HG02884 (cell line): ENCODE data around the gene NAT16.
"Not testable (repeated sequence)": the region's sequence is repeated elsewhere in the genome, so short reads cannot be mapped to it uniquely, and the experiment has no call there.

Experiments used
- ATAC-seq: cut with Tn5 transposase; IDR thresholded peaks from one replicate; pipeline ENCODE4 v1.9.1; 2021; ENCODE audit warnings: mild to moderate bottlenecking, moderate library complexity; ENCODE audit not compliant: unreplicated experiment

NAT16 gene

DNA sequence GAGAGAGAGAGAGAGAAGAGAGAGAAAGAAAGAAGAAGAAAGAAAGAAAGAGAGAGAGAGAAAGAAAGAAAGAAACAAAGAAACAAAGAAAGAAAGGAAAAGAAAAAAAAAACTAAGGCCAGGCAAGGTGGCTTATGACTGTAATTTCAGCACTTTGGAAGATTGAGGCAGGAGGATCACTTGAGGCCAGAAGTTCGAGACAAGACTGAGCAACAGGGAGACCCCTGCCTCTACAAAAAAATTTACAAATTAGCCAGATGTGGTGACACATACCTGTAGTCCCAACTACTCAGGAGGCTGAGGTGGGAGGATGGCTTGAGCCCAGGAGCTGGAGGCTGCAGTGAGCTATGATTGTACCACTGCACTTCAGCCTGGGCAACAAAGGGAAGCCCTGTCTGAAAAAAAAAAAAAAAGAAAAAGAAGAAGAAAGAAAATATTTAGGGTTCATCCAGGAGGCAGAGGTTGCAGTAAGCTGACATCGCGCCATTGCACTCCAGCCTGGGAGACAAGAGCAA is 50.4 kb downstream of the NAT16 start:
- ATAC-seq, result no peak

GRCh38 chr7:101128040-101128834 is 51.9 kb downstream of the NAT16 start:
- no peak for ATAC-seq

GRCh38 chr7:101127460-101128039 is 52.5 kb downstream of the NAT16 start:
- no peak for ATAC-seq

DNA sequence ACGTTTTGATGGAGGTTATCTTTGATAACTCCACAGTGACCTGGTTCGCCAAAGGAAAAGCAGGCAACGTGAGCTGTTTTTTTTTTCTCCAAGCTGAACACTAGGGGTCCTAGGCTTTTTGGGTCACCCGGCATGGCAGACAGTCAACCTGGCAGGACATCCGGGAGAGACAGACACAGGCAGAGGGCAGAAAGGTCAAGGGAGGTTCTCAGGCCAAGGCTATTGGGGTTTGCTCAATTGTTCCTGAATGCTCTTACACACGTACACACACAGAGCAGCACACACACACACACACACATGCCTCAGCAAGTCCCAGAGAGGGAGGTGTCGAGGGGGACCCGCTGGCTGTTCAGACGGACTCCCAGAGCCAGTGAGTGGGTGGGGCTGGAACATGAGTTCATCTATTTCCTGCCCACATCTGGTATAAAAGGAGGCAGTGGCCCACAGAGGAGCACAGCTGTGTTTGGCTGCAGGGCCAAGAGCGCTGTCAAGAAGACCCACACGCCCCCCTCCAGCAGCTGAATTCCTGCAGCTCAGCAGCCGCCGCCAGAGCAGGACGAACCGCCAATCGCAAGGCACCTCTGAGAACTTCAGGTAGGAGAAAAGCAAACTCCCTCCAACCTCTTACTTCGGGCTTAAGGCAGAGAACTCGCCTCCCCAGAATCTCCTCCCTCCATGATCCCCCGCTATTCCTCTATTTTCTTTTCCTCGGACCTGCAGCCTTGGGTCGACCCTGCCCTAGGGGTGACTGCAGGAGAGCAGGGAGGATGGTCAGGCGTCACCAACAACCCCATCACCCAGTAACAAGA is 53.2 kb downstream of the NAT16 start, which contains the start of gene SERPINE1:
Gene SERPINE1 (plus strand): TSS at position 454 of the 809 bp plus-strand sequence. CDS start 1,290 bp downstream, outside the sequence.
- ATAC-seq, result no peak

- ATAC-seq, result no peak
Observed at GRCh38 chr7:101125989-101126650, 54.0 kb downstream of the NAT16 start.

DNA sequence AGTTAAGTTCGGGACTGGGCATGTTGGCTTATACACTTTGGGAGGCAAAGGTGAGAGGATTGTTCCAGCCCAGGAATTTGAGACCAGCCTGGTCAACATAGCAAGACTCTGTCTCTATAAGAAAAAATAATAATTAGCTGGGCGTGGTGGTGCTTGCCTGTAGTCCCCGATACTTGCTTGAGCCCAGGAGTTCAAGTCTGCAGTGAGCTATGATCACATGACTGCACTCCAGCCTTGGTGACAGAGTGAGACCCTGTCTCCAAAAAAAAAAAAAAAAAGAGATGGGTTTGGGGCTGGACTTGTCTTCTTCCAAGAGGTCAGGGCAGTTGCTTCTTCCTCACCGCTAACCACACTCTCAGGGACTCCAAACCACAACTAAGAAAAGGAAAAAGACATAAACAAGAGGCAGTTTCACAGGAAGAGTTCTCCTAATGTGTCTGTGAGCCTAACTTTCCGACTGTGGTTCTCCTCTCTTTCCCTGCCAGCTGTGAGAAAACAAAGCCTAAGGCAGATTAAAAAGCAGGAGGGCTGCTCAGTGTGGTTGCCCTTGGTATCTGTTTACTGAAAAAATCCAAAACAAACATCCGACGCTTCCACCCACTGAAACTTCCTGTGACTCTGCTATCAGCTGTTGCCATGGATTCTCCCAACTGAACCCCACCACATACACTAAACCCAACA is 55.6 kb downstream of the NAT16 start:
- ATAC-seq, result no peak

GRCh38 chr7:101123703-101124068 is 56.4 kb downstream of the NAT16 start:
- ATAC-seq, result no peak

- no peak for ATAC-seq
Observed at GRCh38 chr7:101122933-101123702, 57.0 kb downstream of the NAT16 start.

DNA sequence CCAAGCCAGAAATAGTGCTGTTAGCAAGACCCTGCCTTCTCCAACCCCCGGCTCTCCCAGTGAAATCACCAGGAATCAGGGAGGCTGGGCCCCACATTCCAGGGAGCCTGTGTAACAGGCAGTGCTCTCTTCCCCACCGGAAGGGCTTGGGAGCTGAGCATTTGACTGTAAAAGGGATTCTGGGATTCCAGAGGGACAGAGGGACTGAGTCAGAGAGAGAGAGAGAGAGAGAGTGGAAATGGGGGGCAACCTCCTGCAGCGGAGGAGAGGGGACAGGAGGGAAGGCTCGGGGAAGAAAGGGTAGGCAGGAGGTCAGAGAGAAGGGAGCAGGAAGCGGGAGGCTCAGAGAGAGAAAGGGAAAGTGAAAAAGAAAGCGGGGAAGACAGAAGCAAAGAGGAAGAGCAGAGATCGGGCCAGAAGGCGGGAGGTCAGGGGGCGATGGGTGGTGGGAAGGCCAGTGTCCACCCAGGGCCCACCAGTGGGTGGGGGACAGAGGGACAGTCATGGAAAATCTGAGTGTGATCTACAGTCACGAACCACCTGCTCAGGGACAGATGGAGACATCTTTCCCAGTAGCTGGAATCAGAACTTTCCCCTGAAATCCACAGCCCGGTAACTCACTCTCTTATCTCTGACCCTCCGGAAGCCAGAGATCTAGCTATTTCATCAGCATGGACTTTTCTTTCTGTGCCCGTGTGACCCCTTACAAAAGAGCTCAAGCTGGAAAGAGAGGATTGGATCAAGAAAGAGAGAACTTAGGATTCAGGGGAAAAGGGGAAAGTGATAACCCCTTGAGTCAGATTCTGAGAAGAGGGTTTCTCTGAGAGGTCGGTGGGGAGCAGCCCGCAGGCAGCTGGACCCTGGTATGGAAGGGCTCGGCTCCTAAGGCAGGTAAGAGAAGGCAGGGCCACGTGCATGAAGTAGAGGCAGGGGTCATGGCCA is 57.8 kb downstream of the NAT16 start:
- no peak for ATAC-seq

DNA sequence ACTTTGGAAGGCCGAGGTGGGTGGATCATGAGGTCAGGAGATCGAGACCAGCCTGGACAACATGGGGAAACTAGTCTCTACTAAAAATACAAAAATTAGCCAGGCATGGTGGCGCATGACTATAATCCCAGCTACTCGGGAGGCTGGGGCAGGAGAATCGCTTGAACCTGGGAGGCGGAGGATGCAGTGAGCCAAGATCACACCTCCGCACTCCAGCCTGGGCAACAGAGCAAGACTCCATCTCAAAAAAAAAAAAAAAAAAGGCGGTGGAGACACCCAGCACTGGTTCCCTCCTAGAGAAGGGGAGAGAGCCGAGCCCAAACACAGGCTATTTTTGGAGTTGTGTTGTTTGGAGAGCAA is 58.5 kb downstream of the NAT16 start:
- ATAC-seq, result not testable (repeated sequence)
